Keratinocyte (primary cell): ENCODE data around the gene OPHN1. TPM values are rescaled to one million over a fixed set of nuclear protein-coding genes. Genes with fewer than 3 reads are reported as not detected.

Source experiments
- DNase-seq: peaks from one replicate; pipeline ENCODE4 v3.0.0-alpha.2; 2011; ENCODE audit warnings: low read depth, missing footprints, low spot score
- FAIRE-seq: peaks from 2 replicates; lab custom pipeline; 2011; peaks lifted over from hg19 to GRCh38; lab: Jason Lieb, UNC
- H2AFZ ChIP-seq: 2 replicates; pipeline ENCODE4 v1.6.0; 2012; ENCODE audit warnings: low read length, control low read depth, inconsistent platforms; ENCODE audit not compliant: control insufficient read depth
- H3K27ac ChIP-seq: 2 replicates; pipeline ENCODE4 v1.5.1; 2011; ENCODE audit warnings: low read length; ENCODE audit not compliant: control insufficient read depth, insufficient read depth
- H3K27me3 ChIP-seq: 3 replicates; pipeline ENCODE4 v1.6.0; 2011; ENCODE audit warnings: low read length; ENCODE audit not compliant: control insufficient read depth, insufficient read depth; ENCODE audit errors: extremely low read depth
- H3K36me3 ChIP-seq, 2 experiments: 2 replicates in 1 of 2; 3 replicates in 1 of 2; pipeline ENCODE4 v1.5.1; 2011; ENCODE audit warnings: low read length in 2 of 2, mild to moderate bottlenecking in 1 of 2; ENCODE audit not compliant: control insufficient read depth in 2 of 2, insufficient read depth in 2 of 2; ENCODE audit errors: extremely low read depth in 1 of 2
- H3K4me1 ChIP-seq: 3 replicates; pipeline ENCODE4 v1.5.1; 2011; ENCODE audit warnings: low read length; ENCODE audit not compliant: control insufficient read depth, insufficient read depth; ENCODE audit errors: extremely low read depth
- H3K4me2 ChIP-seq: 3 replicates; pipeline ENCODE4 v1.6.0; 2011; ENCODE audit warnings: low read depth, low read length; ENCODE audit not compliant: control insufficient read depth, insufficient read depth; ENCODE audit errors: extremely low read depth
- H3K4me3 ChIP-seq, 3 experiments: fragments of 200-600 bp in 1 of 3; sonication (generic) in 1 of 3; 2 replicates in 2 of 3; 3 replicates in 1 of 3; pipeline ENCODE4 v1.5.1; 2011 to 2016; ENCODE audit warnings: low read length in 3 of 3, mild to moderate bottlenecking in 3 of 3, control low read depth in 2 of 3, inconsistent platforms in 1 of 3, low read depth in 1 of 3, mixed read lengths in 1 of 3, mixed run types in 1 of 3, moderate library complexity in 1 of 3; ENCODE audit not compliant: control insufficient read depth in 2 of 3, insufficient read depth in 2 of 3; ENCODE audit errors: extremely low read depth in 1 of 3
- H3K79me2 ChIP-seq: 2 replicates; pipeline ENCODE4 v1.6.0; 2012; ENCODE audit warnings: low read length; ENCODE audit not compliant: control insufficient read depth, insufficient read depth
- H3K9ac ChIP-seq: 3 replicates; pipeline ENCODE4 v1.6.0; 2011; ENCODE audit warnings: low read length; ENCODE audit not compliant: control insufficient read depth, insufficient read depth; ENCODE audit errors: extremely low read depth
- H3K9me1 ChIP-seq: 3 replicates; pipeline ENCODE4 v1.6.0; 2011; ENCODE audit warnings: low read length; ENCODE audit not compliant: control insufficient read depth, insufficient read depth; ENCODE audit errors: extremely low read depth
- H3K9me3 ChIP-seq: 2 replicates; pipeline ENCODE4 v1.5.1; 2012; ENCODE audit warnings: low read depth, low read length; ENCODE audit not compliant: control insufficient read depth
- H4K20me1 ChIP-seq: 3 replicates; pipeline ENCODE4 v1.6.0; 2011; ENCODE audit warnings: low read length; ENCODE audit not compliant: control insufficient read depth, insufficient read depth; ENCODE audit errors: extremely low read depth
- EZH2 ChIP-seq: IDR thresholded peaks from one replicate; pipeline ENCODE4 v1.6.1; 2012; ENCODE audit warnings: inconsistent platforms, mild to moderate bottlenecking, low read length, moderate library complexity
- dilution Hi-C: fragments of 300-500 bp; cut with MboI; formaldehyde crosslinking; loops from one replicate; pipeline ENCODE4 v1.7.0; 2020; ENCODE audit warnings: low sequenced_read_pairs; ENCODE audit not compliant: extremely low pct_ligation_motif_present
- polyA plus RNA-seq, 5 experiments: library from polyadenylated mRNA; depleted of rRNA in 3 of 5; stranded (reverse) in 3 of 5; stranded (forward) in 1 of 5; unstranded in 1 of 5; fragments of >200 nt; gene quantifications; 1 replicate in 1 of 5; 2 replicates in 3 of 5; 3 replicates in 1 of 5; pipeline versions ENCODE4 v1.2.1 to v1.2.3, GENCODE V29; 2011 to 2012; ENCODE audit warnings: missing spikeins in 2 of 5, low read depth in 1 of 5, low replicate concordance in 1 of 5
- TF ChIP-seq, protein P1 (sequence below), 3 experiments: IDR thresholded peaks in 1 of 3; conservative IDR thresholded peaks in 1 of 3; optimal IDR thresholded peaks in 1 of 3; 2 replicates in 2 of 3; 3 replicates in 1 of 3; pipeline versions ENCODE3 to v1.5.1; 2011; ENCODE audit warnings: low read length in 3 of 3, mild to moderate bottlenecking in 3 of 3, moderate library complexity in 2 of 3, control low read depth in 1 of 3, inconsistent platforms in 1 of 3; ENCODE audit not compliant: insufficient read depth in 2 of 3; ENCODE audit errors: extremely low read depth in 1 of 3

OPHN1 gene
- polyA plus RNA-seq, 1 donor (not counting 4 experiments of a cell fraction or from before 2014, with no cell fraction given), result 3.1 TPM

DNA sequence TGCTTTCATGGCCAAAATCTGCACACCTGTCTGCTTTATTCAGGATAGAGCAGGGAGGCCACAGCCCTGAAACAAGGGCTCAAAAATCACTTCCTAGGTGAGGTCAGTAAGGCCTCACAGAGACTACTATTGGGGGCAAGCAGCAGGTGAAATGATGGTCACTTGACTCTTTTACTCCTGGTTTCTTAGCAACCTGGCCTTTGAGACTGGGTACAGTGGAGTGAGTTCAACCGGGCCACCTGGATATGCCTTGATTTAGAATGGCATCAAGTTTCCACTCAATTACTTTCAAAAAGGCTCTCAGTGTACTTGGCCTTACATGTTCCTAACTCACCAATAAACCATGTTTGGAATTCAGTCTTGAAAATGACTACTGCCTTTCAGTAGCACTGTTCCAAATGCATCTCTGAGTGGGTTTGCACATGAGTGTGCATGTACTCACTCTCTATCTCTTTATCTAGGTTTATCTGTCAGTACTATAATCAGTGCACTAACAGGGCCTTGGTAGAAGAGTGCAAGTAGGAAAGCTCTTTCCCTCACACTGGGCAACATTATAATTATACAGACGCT is 388.2 kb downstream of the OPHN1 start:
- H3K4me2 ChIP-seq, result no peak overlapping the region
- H3K4me3 ChIP-seq, result no peak overlapping the region
- dilution Hi-C loops, result no loop called here
- H3K9me3 ChIP-seq, result no peaks in the 10 kb centered on the region
- no peak overlapping the region for H3K27ac ChIP-seq
- no peaks in the 10 kb centered on the region for H3K36me3 ChIP-seq
- no peak overlapping the region for H3K9ac ChIP-seq
- H3K79me2 ChIP-seq, result no peaks in the 10 kb centered on the region
- H4K20me1 ChIP-seq, result no peaks in the 10 kb centered on the region
- TF ChIP-seq, protein P1, sequence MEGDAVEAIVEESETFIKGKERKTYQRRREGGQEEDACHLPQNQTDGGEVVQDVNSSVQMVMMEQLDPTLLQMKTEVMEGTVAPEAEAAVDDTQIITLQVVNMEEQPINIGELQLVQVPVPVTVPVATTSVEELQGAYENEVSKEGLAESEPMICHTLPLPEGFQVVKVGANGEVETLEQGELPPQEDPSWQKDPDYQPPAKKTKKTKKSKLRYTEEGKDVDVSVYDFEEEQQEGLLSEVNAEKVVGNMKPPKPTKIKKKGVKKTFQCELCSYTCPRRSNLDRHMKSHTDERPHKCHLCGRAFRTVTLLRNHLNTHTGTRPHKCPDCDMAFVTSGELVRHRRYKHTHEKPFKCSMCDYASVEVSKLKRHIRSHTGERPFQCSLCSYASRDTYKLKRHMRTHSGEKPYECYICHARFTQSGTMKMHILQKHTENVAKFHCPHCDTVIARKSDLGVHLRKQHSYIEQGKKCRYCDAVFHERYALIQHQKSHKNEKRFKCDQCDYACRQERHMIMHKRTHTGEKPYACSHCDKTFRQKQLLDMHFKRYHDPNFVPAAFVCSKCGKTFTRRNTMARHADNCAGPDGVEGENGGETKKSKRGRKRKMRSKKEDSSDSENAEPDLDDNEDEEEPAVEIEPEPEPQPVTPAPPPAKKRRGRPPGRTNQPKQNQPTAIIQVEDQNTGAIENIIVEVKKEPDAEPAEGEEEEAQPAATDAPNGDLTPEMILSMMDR (optimal IDR thresholded peaks at IDR 0.05 in 1 of 3, IDR thresholded peaks at IDR 0.05 in 1 of 3, conservative IDR thresholded peaks at IDR 0.05 in 1 of 3; ENCODE audit: extremely low read depth in 1 of 3, insufficient read depth in 2 of 3, low read length in 3 of 3), result no peak
- TF ChIP-seq EZH2, result no peak
- no peaks in the 10 kb centered on the region for H3K4me1 ChIP-seq
- no peak for FAIRE-seq
- DNase-seq, result no peak
- no peaks in the 10 kb centered on the region for H3K9me1 ChIP-seq
- no peak overlapping the region for H2AFZ ChIP-seq
- H3K27me3 ChIP-seq, result no peaks in the 10 kb centered on the region

DNA sequence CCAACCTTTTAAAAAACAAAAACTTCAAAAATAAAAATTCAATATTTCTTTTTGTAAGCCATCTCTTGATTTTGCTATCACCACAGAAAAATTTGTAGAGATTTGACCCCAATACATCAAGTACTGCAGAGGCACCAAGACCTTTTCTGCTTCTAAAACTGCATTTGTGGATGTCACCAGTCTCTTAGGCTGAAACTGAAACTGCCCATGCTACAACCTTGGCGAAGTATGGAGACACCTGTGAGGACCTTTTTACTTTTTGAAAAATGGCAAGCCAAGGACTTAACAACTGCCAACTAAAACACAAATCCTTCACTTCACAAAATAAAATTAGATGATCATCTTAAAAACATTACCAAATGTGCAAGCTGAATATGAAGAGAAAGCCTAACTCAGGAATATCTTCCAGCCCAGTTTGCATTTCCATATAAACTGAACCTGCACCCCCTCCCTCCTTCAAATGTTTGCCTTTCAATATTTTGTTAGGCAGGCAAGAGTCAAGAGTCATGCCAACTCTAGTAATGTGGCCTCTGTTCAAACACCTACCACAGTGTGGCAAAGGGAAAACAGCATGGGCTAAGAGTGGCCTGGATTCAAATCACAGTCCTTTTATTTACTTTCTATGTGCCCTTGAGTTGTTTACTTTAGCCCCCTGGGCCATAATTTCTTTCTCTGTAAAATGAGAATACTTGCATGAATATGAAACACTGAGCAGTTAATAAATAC is 389.4 kb downstream of the OPHN1 start:
- Histone ChIP-seq H3K27ac (no peak overlapping the region), H3K9ac (no peak overlapping the region), H3K9me1 (no peaks in the 10 kb centered on the region), H4K20me1 (no peaks in the 10 kb centered on the region), H2AFZ (no peak overlapping the region), H3K9me3 (no peaks in the 10 kb centered on the region), H3K4me3 (no peak overlapping the region), H3K27me3 (no peaks in the 10 kb centered on the region), H3K4me1 (no peaks in the 10 kb centered on the region), H3K4me2 (no peak overlapping the region), H3K36me3 (no peaks in the 10 kb centered on the region), H3K79me2 (no peaks in the 10 kb centered on the region)
- dilution Hi-C loops, result no loop called here
- DNase-seq (no peak), FAIRE-seq (no peak)
- TF ChIP-seq, protein P1 (optimal IDR thresholded peaks at IDR 0.05 in 1 of 3, IDR thresholded peaks at IDR 0.05 in 1 of 3, conservative IDR thresholded peaks at IDR 0.05 in 1 of 3; ENCODE audit: extremely low read depth in 1 of 3, insufficient read depth in 2 of 3, low read length in 3 of 3), result no peak
- TF ChIP-seq EZH2, result no peak
